ENCODE data around the gene NGEF. TPM values are rescaled to one million over a fixed set of nuclear protein-coding genes. Genes with fewer than 3 reads are reported as not detected.

NGEF gene
- total RNA-seq, 3 donors from 2014 or later = 1.6 to 6.3 TPM; not detected in 1

- no peak for TF ChIP-seq POLR2AphosphoS5 (IDR thresholded peaks at IDR 0.05)
- TF ChIP-seq POLR2A (IDR thresholded peaks at IDR 0.05) = no peak
- TF ChIP-seq CTCF (IDR thresholded peaks at IDR 0.05) = no peak
- H3K27ac ChIP-seq = peak overlapping the region; percentile 86 to 91
- no peaks in the 10 kb centered on the region for H3K4me1 ChIP-seq
- H3K27me3 ChIP-seq = no peaks in the 10 kb centered on the region
- H3K9me3 ChIP-seq = no peaks in the 10 kb centered on the region
- no peaks in the 10 kb centered on the region for H3K36me3 ChIP-seq
- intact Hi-C loops (cut with DNase I; ENCODE audit: low total_unique reads) = no loop called here
- H3K4me3 ChIP-seq = no peak overlapping the region
- DNase-seq (ENCODE audit: low spot score in 2 of 2) = peak in 1 of 2 donors; percentile 42
These were observed 139.7 kb downstream of the NGEF start for GRCh38 chr2:232873292-232873908.

GRCh38 chr2:232872826-232873225 is 140.2 kb downstream of the NGEF start:
- peak overlapping the region; percentile 86 to 91 for H3K27ac ChIP-seq
- DNase-seq (ENCODE audit: low spot score in 2 of 2) = peak; percentile 55 to 76
- intact Hi-C loops (cut with DNase I; ENCODE audit: low total_unique reads) = no loop called here

GRCh38 chr2:232871835-232872736 is 141.0 kb downstream of the NGEF start:
- TF ChIP-seq POLR2AphosphoS5 (IDR thresholded peaks at IDR 0.05) (no peak), POLR2A (IDR thresholded peaks at IDR 0.05) (no peak), CTCF (IDR thresholded peaks at IDR 0.05) (no peak)
- peak; percentile 63 to 88 for DNase-seq (ENCODE audit: low spot score in 2 of 2)

More at GRCh38 chr2:232872826-232873225, 140.2 kb downstream of the NGEF start:
- Histone ChIP-seq H3K9me3 (no peaks in the 10 kb centered on the region), H3K36me3 (no peaks in the 10 kb centered on the region), H3K4me3 (no peak overlapping the region), H3K4me1 (no peaks in the 10 kb centered on the region), H3K27me3 (no peaks in the 10 kb centered on the region)
- TF ChIP-seq CTCF (IDR thresholded peaks at IDR 0.05) = no peak
- TF ChIP-seq POLR2AphosphoS5 (IDR thresholded peaks at IDR 0.05) = no peak
- no peak for TF ChIP-seq POLR2A (IDR thresholded peaks at IDR 0.05)

GRCh38 chr2:232871418-232871834 is 141.6 kb downstream of the NGEF start:
- Histone ChIP-seq H3K27ac (peak overlapping the region; percentile 86 to 91), H3K36me3 (no peaks in the 10 kb centered on the region), H3K9me3 (no peaks in the 10 kb centered on the region), H3K27me3 (no peaks in the 10 kb centered on the region), H3K4me3 (peak overlapping the region in 2 of 3 donors; percentile 7 to 31), H3K4me1 (no peaks in the 10 kb centered on the region)
- no peak for DNase-seq (ENCODE audit: low spot score in 2 of 2)
- TF ChIP-seq POLR2A (IDR thresholded peaks at IDR 0.05) (no peak), POLR2AphosphoS5 (IDR thresholded peaks at IDR 0.05) (no peak), CTCF (IDR thresholded peaks at IDR 0.05) (no peak)
- intact Hi-C loops (cut with DNase I; ENCODE audit: low total_unique reads) = no loop called here

More at GRCh38 chr2:232871835-232872736, 141.0 kb downstream of the NGEF start:
- H3K36me3 ChIP-seq = no peaks in the 10 kb centered on the region
- no peaks in the 10 kb centered on the region for H3K27me3 ChIP-seq
- peak overlapping the region in 2 of 3 donors; percentile 7 to 31 for H3K4me3 ChIP-seq
- intact Hi-C loops (cut with DNase I; ENCODE audit: low total_unique reads) = no loop called here
- H3K27ac ChIP-seq = peak overlapping the region; percentile 86 to 91
- no peaks in the 10 kb centered on the region for H3K4me1 ChIP-seq
- no peaks in the 10 kb centered on the region for H3K9me3 ChIP-seq
